ENCODE results near the gene CYB561A3. TPM values are rescaled to one million over a fixed set of nuclear protein-coding genes. Genes with fewer than 3 reads are reported as not detected.
A peak's percentile ranks its signal among the peaks of the same experiment; 100 is the strongest.

The CYB561A3 gene
- total RNA-seq, 1 donor from 2014 or later, result 34.9 TPM

GRCh38 chr11:61358566-61358965 lies 3.1 kb downstream of the CYB561A3 start:
- no peak overlapping the region for H3K27ac Mint-ChIP-seq
- H3K27me3 Mint-ChIP-seq, result no peaks in the 10 kb centered on the region
- H3K9me3 Mint-ChIP-seq, result no peaks in the 10 kb centered on the region
- peaks cover 8% of the 10 kb centered on the region for H3K36me3 Mint-ChIP-seq
- TF ChIP-seq CTCF (conservative IDR thresholded peaks at IDR 0.05), result no peak
- H3K4me1 Mint-ChIP-seq (ENCODE audit: unreplicated experiment), result peaks cover 25% of the 10 kb centered on the region
- DNase-seq (ENCODE audit: extremely low spot score, unreplicated experiment), result no peak
- no peak overlapping the region for H3K4me3 Mint-ChIP-seq

GRCh38 chr11:61357894-61358239 lies 3.8 kb downstream of the CYB561A3 start:
- H3K4me1 Mint-ChIP-seq (ENCODE audit: unreplicated experiment), result peaks cover 20% of the 10 kb centered on the region
- H3K4me3 Mint-ChIP-seq, result peak overlapping the region; percentile 31
- TF ChIP-seq CTCF (conservative IDR thresholded peaks at IDR 0.05), result no peak
- H3K27me3 Mint-ChIP-seq, result no peaks in the 10 kb centered on the region
- H3K36me3 Mint-ChIP-seq, result peaks cover 15% of the 10 kb centered on the region
- DNase-seq (ENCODE audit: extremely low spot score, unreplicated experiment), result no peak
- no peak overlapping the region for H3K27ac Mint-ChIP-seq
- no peaks in the 10 kb centered on the region for H3K9me3 Mint-ChIP-seq

GRCh38 chr11:61357233-61357893 lies 4.3 kb downstream of the CYB561A3 start:
- no peak for DNase-seq (ENCODE audit: extremely low spot score, unreplicated experiment)
- Mint-ChIP-seq H3K27ac (no peak overlapping the region), H3K9me3 (no peaks in the 10 kb centered on the region), H3K4me3 (peak overlapping the region; percentile 31), H3K4me1 (ENCODE audit: unreplicated experiment) (peaks cover 15% of the 10 kb centered on the region), H3K36me3 (peaks cover 13% of the 10 kb centered on the region), H3K27me3 (no peaks in the 10 kb centered on the region)
- no peak for TF ChIP-seq CTCF (conservative IDR thresholded peaks at IDR 0.05)

GRCh38 chr11:61356706-61357105 lies 5.0 kb downstream of the CYB561A3 start:
- DNase-seq (ENCODE audit: extremely low spot score, unreplicated experiment), result no peak
- H3K27me3 Mint-ChIP-seq, result no peaks in the 10 kb centered on the region
- peaks cover 10% of the 10 kb centered on the region for H3K36me3 Mint-ChIP-seq
- peaks cover 12% of the 10 kb centered on the region for H3K4me1 Mint-ChIP-seq (ENCODE audit: unreplicated experiment)
- H3K27ac Mint-ChIP-seq, result no peak overlapping the region
- no peak overlapping the region for H3K4me3 Mint-ChIP-seq
- no peak for TF ChIP-seq CTCF (conservative IDR thresholded peaks at IDR 0.05)
- no peaks in the 10 kb centered on the region for H3K9me3 Mint-ChIP-seq

- no peaks in the 10 kb centered on the region for H3K9me3 Mint-ChIP-seq
- H3K27me3 Mint-ChIP-seq, result no peaks in the 10 kb centered on the region
- DNase-seq (ENCODE audit: extremely low spot score, unreplicated experiment), result no peak
- H3K4me3 Mint-ChIP-seq, result no peak overlapping the region
- TF ChIP-seq CTCF (conservative IDR thresholded peaks at IDR 0.05), result no peak
- no peak overlapping the region for H3K27ac Mint-ChIP-seq
- H3K36me3 Mint-ChIP-seq, result peaks cover 10% of the 10 kb centered on the region
- H3K4me1 Mint-ChIP-seq (ENCODE audit: unreplicated experiment), result peaks cover under 1% of the 10 kb centered on the region
Measured at GRCh38 chr11:61354208-61354607, 7.5 kb downstream of the CYB561A3 start.
